PC-9 (cell line): ENCODE measurements around the gene DMRTB1.

Experiments used
- CTCF ChIP-seq: fragments of 200-600 bp; sonication (generic); conservative IDR thresholded peaks from 2 replicates; pipeline ENCODE4 v1.6.1; 2017; ENCODE audit warnings: mixed run types, antibody characterized with exemption, mild to moderate bottlenecking, moderate library complexity
- EZH2 ChIP-seq: fragments of 200-600 bp; sonication (generic); IDR thresholded peaks from 2 replicates; pipeline ENCODE4 v1.8.0; 2017; ENCODE audit warnings: antibody characterized with exemption, low read depth

- TF ChIP-seq CTCF, result peak; percentile 91
- no peak for TF ChIP-seq EZH2
These were observed 26.5 kb downstream of the DMRTB1 start for GRCh38 chr1:53485478-53486394.
